ENCODE results near the gene EEF1G. TPM values are rescaled to one million over a fixed set of nuclear protein-coding genes. Genes with fewer than 3 reads are reported as not detected.

EEF1G gene
- total and polyA plus RNA-seq, 9 of the 15 experiments (the other 6 are each of a cell fraction or from before 2014, with no cell fraction given): 985 to 2,349 (median 2,035) TPM

- no peak; the same call in 1 of the 2 replicates for TF ChIP-seq ZNF431 (CRISPR knock-in tag; IDR thresholded peaks at IDR 0.05)
- peak in 1 of 2 experiments; percentile 11; a peak in 1 of 4 replicates for TF ChIP-seq KDM1A (IDR thresholded peaks at IDR 0.05)
- TF ChIP-seq E2F3 (CRISPR knock-in tag; IDR thresholded peaks at IDR 0.05): 0 out of 2 replicates have a peak, but pooled peaks have one; percentile 27
- TF ChIP-seq ZNF511 (CRISPR knock-in tag; IDR thresholded peaks at IDR 0.05): no peak; the same call in 1 of the 2 replicates
- peak; percentile 18; the same call in 1 of the 2 replicates for TF ChIP-seq MBD2 (IDR thresholded peaks at IDR 0.05; ENCODE audit: borderline replicate concordance, low read depth)
- TF ChIP-seq ZNF318 (IDR thresholded peaks at IDR 0.05; ENCODE audit: borderline replicate concordance in 1 of 2, low read depth in 1 of 2): no peak
- no peak for TF ChIP-seq ZC3H8 (IDR thresholded peaks at IDR 0.05)
- no peak for TF ChIP-seq EHMT2 (IDR thresholded peaks at IDR 0.05)
- peak; percentile 98 for TF ChIP-seq ZBTB7A (IDR thresholded peaks at IDR 0.05; ENCODE audit: borderline replicate concordance, control insufficient read depth, low read depth, low read length)
- no peak for TF ChIP-seq ZNF512 (tag; IDR thresholded peaks at IDR 0.05)
- TF ChIP-seq MNT (conservative IDR thresholded peaks at IDR 0.05): peak; percentile 42 to 69; a peak in 3 of 4 replicates
- TF ChIP-seq SMARCA4 (IDR thresholded peaks at IDR 0.05): peak; percentile 49
- TF ChIP-seq EP400 (IDR thresholded peaks at IDR 0.05): peak; percentile 64
- TF ChIP-seq FOS (IDR thresholded peaks at IDR 0.05; ENCODE audit: extremely low read depth, insufficient read length): peak; percentile 40
- TF ChIP-seq JUNB (CRISPR knock-in tag; conservative IDR thresholded peaks at IDR 0.05): peak; percentile 46; the same call in 1 of the 2 replicates
- TF ChIP-seq FOSL1 (tag; conservative IDR thresholded peaks at IDR 0.05): peak; percentile 87
Observed at GRCh38 chr11:62556108-62556874, 17.4 kb downstream of the EEF1G start (continued).

All from K562 (cell line).